Tibial nerve (tissue), 4 donors: ENCODE results near the gene SPSB3. TPM values are rescaled to one million over a fixed set of nuclear protein-coding genes. Genes with fewer than 3 reads are reported as not detected.

ENCODE experiments used
- DNase-seq, 2 donors: peaks; one replicate each; pipeline ENCODE4 v3.0.0-alpha.2; 2019; ENCODE audit warnings: low spot score in 2 of 2
- H3K27ac ChIP-seq, 4 donors: fragments of 200-600 bp; sonication (generic) in 3 of 4; one replicate each; pipeline ENCODE4 v1.5.1; 2017 to 2019; ENCODE audit warnings: mild to moderate bottlenecking in 1 of 4
- H3K27me3 ChIP-seq, 2 donors: fragments of 200-600 bp; sonication (generic) in 1 of 2; one replicate each; pipeline versions ENCODE4 v1.5.1 to v1.6.0; 2017 to 2019
- H3K36me3 ChIP-seq, 3 donors: fragments of 200-600 bp; sonication (generic); one replicate each; pipeline ENCODE4 v1.5.1; 2018 to 2019
- H3K4me1 ChIP-seq, 4 donors: fragments of 200-600 bp; sonication (generic) in 3 of 4; one replicate each; pipeline ENCODE4 v1.5.1; 2017 to 2019
- H3K4me3 ChIP-seq, 4 donors: fragments of 200-600 bp; sonication (generic) in 3 of 4; one replicate each; pipeline ENCODE4 v1.5.1; 2017 to 2019; ENCODE audit warnings: mild to moderate bottlenecking in 1 of 4, moderate library complexity in 1 of 4
- H3K9me3 ChIP-seq, 4 donors: fragments of 200-600 bp; sonication (generic) in 3 of 4; one replicate each; pipeline ENCODE4 v1.5.1; 2017 to 2019
- EP300 ChIP-seq, 2 donors: sonication (generic); formaldehyde crosslinking; IDR thresholded peaks; one replicate each; pipeline ENCODE4 v1.6.1; 2017; ENCODE audit warnings: antibody characterized with exemption in 2 of 2, mild to moderate bottlenecking in 1 of 2
- POLR2A ChIP-seq, 2 donors: fragments of 450-650 bp; IDR thresholded peaks; one replicate each; pipeline ENCODE4 v1.6.1; 2017; ENCODE audit warnings: antibody characterized with exemption in 2 of 2, mild to moderate bottlenecking in 2 of 2, moderate library complexity in 2 of 2
- WGBS, 2 donors: methylation state at CpG; one replicate each; pipeline ENCODE4 v1.1.5; 2018; 5-methylcytosine and 5-hydroxymethylcytosine counted together
- total RNA-seq, 4 donors: library from RNA; depleted of rRNA; stranded (reverse); fragments of >200 nt; gene quantifications; one replicate each; pipeline ENCODE4 v1.1.0, GENCODE V29; 2016
- TF ChIP-seq, protein P1 (sequence below), 5 experiments: fragments of 200-600 bp in 3 of 5; fragments of 450-650 bp in 2 of 5; sonication (generic) in 3 of 5; IDR thresholded peaks; one replicate each; pipeline ENCODE4 v1.5.1; 2016 to 2019; ENCODE audit warnings: antibody characterized with exemption in 5 of 5, mild to moderate bottlenecking in 3 of 5, moderate library complexity in 2 of 5

The SPSB3 gene
- total RNA-seq, 4 donors from 2014 or later: 90.7 to 122 (median 112) TPM

DNA sequence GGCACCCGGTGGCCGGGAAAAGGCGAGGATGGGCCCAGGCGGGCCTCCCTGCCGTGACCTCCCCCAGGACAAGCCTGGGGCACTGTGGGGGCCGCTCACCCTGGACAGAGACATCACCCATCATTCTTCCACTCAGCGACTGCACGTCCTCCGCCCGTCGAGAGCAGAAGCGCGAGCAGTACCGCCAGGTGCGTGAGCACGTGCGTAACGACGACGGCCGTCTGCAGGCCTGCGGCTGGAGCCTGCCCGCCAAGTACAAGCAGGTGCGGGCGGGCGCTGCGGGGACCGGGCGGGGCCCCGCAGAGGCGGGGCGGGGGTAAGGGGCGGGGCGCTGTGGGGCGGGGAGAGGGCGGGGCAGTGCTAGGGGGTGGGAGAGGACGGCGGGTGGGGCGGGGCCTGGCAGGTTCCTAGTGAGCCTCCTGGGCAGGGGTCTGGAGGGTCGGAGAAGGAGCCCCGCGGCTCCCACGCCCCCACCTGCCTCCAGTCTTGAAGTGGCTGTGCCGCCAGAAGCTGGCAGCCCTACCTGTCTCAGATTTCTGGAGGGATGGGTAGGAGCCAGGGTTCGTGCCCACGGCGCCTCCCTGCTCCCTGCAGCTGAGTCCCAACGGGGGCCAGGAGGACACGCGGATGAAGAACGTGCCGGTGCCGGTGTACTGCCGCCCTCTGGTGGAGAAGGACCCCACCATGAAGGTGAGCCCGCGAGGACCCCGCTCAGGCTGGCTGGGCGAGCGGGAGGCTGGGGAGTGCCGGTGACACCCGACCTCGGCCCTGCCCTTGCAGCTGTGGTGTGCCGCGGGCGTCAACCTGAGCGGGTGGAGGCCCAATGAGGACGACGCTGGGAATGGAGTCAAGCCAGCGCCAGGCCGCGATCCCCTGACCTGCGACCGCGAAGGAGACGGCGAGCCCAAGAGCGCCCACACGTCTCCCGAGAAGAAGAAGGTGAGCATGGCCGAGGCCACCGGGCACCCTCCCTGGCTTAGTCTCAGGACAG lies 18.6 kb downstream of the SPSB3 start:
- Histone ChIP-seq H3K27ac (no peak overlapping the region), H3K36me3 (peaks cover 2 to 100% (median 30%) of the 10 kb centered on the region in 3 donors), H3K9me3 (no peaks in the 10 kb centered on the region), H3K4me1 (peaks cover 0 to 14% (median 0%) of the 10 kb centered on the region in 4 donors), H3K27me3 (no peaks in the 10 kb centered on the region), H3K4me3 (no peak overlapping the region)
- no peak for DNase-seq
- WGBS, 2 donors: 71 to 84% methylated on average over 50 to 52 of the region's 81 CpGs
- TF ChIP-seq POLR2A (IDR thresholded peaks at IDR 0.05) (no peak), EP300 (IDR thresholded peaks at IDR 0.05) (no peak)
- TF ChIP-seq, protein P1, sequence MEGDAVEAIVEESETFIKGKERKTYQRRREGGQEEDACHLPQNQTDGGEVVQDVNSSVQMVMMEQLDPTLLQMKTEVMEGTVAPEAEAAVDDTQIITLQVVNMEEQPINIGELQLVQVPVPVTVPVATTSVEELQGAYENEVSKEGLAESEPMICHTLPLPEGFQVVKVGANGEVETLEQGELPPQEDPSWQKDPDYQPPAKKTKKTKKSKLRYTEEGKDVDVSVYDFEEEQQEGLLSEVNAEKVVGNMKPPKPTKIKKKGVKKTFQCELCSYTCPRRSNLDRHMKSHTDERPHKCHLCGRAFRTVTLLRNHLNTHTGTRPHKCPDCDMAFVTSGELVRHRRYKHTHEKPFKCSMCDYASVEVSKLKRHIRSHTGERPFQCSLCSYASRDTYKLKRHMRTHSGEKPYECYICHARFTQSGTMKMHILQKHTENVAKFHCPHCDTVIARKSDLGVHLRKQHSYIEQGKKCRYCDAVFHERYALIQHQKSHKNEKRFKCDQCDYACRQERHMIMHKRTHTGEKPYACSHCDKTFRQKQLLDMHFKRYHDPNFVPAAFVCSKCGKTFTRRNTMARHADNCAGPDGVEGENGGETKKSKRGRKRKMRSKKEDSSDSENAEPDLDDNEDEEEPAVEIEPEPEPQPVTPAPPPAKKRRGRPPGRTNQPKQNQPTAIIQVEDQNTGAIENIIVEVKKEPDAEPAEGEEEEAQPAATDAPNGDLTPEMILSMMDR (IDR thresholded peaks at IDR 0.05): peak in 4 of 5 experiments; percentile 9 to 38 (median 30)

DNA sequence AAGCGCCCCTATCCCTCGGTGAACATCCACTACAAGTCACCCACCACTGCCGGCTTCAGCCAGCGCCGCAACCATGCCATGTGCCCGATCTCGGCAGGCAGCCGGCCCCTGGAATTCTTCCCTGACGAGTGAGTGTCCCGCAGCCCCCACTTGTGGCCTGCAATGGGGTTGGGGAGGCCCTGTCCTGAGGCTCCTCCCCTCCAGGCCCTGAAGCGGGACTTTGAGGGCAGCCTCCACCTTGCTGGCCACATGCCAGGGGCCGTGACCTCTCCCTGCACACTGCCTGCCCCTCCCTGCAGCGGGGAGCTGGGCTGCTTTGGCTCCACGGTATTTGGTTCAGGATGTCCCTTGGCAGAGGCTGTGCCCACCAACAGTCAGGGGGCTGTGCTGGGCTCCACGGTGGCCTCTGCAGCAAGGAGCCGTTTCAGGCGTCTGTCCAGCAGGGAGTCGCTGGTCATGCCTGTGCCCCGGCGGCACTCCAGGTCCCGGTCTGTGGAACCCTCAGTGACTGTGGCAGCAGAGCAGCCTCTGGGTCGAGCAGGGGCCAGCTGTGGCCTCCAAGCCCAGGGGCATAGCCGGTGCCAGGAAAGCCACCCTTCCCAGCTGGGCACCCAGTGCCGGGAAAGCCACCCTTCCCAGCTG lies 19.4 kb downstream of the SPSB3 start:
- peaks cover 2 to 100% (median 30%) of the 10 kb centered on the region in 3 donors for H3K36me3 ChIP-seq
- no peak overlapping the region for H3K27ac ChIP-seq
- DNase-seq: no peak
- no peak for TF ChIP-seq POLR2A (IDR thresholded peaks at IDR 0.05)
- TF ChIP-seq, protein P1 (IDR thresholded peaks at IDR 0.05): no peak
- TF ChIP-seq EP300 (IDR thresholded peaks at IDR 0.05): no peak
- no peak overlapping the region for H3K4me3 ChIP-seq
- peaks cover 0 to 14% (median 0%) of the 10 kb centered on the region in 4 donors for H3K4me1 ChIP-seq
- no peaks in the 10 kb centered on the region for H3K27me3 ChIP-seq
- H3K9me3 ChIP-seq: no peaks in the 10 kb centered on the region
- WGBS, 2 donors: 79 to 83% methylated on average over 17 to 20 of the region's 24 CpGs

DNA sequence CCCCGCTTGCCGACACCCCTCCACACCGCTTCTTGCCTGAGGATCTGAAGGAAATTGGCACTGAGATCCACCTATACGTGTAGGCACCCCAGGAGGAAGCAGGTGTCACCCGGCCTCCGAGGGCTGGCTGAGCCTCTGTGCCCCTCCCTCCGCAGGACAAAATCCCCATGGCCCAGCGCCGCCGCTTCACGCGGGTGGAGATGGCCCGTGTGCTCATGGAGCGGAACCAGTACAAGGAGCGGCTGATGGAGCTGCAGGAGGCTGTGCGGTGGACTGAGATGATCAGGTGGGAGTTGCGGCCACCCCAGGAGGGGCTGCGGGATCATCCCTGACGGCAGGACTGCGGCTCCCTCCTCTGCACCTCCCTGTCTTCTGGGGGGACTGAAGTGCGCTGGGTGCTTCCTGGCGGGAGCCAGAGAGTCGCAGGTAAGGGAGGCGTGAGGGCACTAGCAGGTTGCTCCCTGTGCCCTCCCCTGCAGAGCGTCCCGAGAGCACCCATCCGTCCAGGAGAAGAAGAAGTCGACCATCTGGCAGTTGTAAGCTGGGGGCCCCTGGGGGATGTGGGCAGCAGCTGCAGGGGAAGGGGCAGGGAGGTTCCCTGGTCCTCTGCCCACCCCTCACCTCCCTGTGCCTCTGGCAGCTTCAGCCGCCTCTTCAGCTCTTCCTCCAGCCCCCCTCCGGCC lies 20.0 kb downstream of the SPSB3 start:
- no peak overlapping the region for H3K4me3 ChIP-seq
- DNase-seq: no peak
- H3K27ac ChIP-seq: no peak overlapping the region
- no peaks in the 10 kb centered on the region for H3K27me3 ChIP-seq
- H3K9me3 ChIP-seq: no peaks in the 10 kb centered on the region
- WGBS, 2 donors: 87 to 89% methylated on average over 22 to 30 of the region's 30 CpGs
- TF ChIP-seq POLR2A (IDR thresholded peaks at IDR 0.05): no peak
- TF ChIP-seq EP300 (IDR thresholded peaks at IDR 0.05): no peak
- TF ChIP-seq, protein P1 (IDR thresholded peaks at IDR 0.05): no peak
- H3K36me3 ChIP-seq: peaks cover 2 to 100% (median 30%) of the 10 kb centered on the region in 3 donors
- H3K4me1 ChIP-seq: peaks cover 0 to 14% (median 0%) of the 10 kb centered on the region in 4 donors

DNA sequence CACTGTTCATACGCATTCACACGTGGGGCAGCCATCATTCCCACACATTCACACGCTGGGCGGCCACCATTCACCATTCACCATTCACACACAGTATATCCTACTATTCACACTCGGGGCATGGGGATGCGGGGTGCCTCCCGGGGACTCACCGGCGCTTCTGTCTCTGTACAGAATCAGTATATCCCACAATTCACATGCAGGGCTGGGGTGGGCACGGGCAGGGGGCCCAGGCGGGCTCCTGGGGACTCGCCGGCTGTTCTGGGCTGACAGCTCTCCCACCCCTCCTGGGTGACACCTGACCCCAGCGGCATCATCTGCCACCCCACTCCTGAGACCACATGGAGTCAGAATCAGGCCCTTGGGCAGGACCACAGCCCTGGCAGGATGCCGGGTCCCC lies 20.6 kb downstream of the SPSB3 start:
- TF ChIP-seq EP300 (IDR thresholded peaks at IDR 0.05) (no peak), POLR2A (IDR thresholded peaks at IDR 0.05) (no peak)
- TF ChIP-seq, protein P1 (IDR thresholded peaks at IDR 0.05): no peak
- no peaks in the 10 kb centered on the region for H3K9me3 ChIP-seq
- H3K36me3 ChIP-seq: peaks cover 2 to 100% (median 30%) of the 10 kb centered on the region in 3 donors
- H3K27ac ChIP-seq: no peak overlapping the region
- no peak for DNase-seq
- peaks cover 0 to 14% (median 0%) of the 10 kb centered on the region in 4 donors for H3K4me1 ChIP-seq
- 90 to 93% methylated on average over 12 to 15 of the region's 15 CpGs for WGBS, 2 donors
- H3K4me3 ChIP-seq: no peak overlapping the region
- no peaks in the 10 kb centered on the region for H3K27me3 ChIP-seq
